HepG2 (cell line): ENCODE data around the gene VASN. TPM values are rescaled to one million over a fixed set of nuclear protein-coding genes. Genes with fewer than 3 reads are reported as not detected.
A peak's percentile ranks its signal among the peaks of the same experiment; 100 is the strongest.

Experiments
- GFI1 ChIP-seq: sonication (generic); formaldehyde crosslinking; IDR thresholded peaks from 2 replicates; pipeline ENCODE4 v1.5.0; 2020; ENCODE audit warnings: missing genetic modification reagents, mild to moderate bottlenecking, borderline replicate concordance
- GLMP ChIP-seq: sonication (generic); formaldehyde crosslinking; IDR thresholded peaks from 2 replicates; pipeline ENCODE4 v1.9.0; 2021; ENCODE audit warnings: missing genetic modification reagents, mild to moderate bottlenecking, borderline replicate concordance
- HDAC1 ChIP-seq: sonication (generic); formaldehyde crosslinking; IDR thresholded peaks from 2 replicates; pipeline ENCODE4 v1.5.1; 2020; ENCODE audit warnings: mild to moderate bottlenecking, missing genetic modification reagents
- HNF4G ChIP-seq, 2 experiments: sonication (generic) in 1 of 2; formaldehyde crosslinking in 1 of 2; IDR thresholded peaks; 2 replicates each; pipeline versions ENCODE4 v1.4.0 to v1.6.1; 2011 to 2020; ENCODE audit warnings: borderline replicate concordance in 2 of 2, low read depth in 2 of 2, mild to moderate bottlenecking in 2 of 2, low read length in 1 of 2, missing genetic modification reagents in 1 of 2, moderate library complexity in 1 of 2
- KMT2A ChIP-seq: sonication (generic); formaldehyde crosslinking; IDR thresholded peaks from 2 replicates; pipeline ENCODE4 v1.4.0; 2020; ENCODE audit warnings: missing genetic modification reagents
- NRL ChIP-seq: sonication (generic); formaldehyde crosslinking; IDR thresholded peaks from 2 replicates; pipeline ENCODE4 v1.5.0; 2020; ENCODE audit warnings: missing genetic modification reagents, mild to moderate bottlenecking, moderate library complexity, borderline replicate concordance
- PAF1 ChIP-seq: IDR thresholded peaks from 2 replicates; pipeline ENCODE4 v1.6.1; 2016; ENCODE audit warnings: missing genetic modification reagents, missing compliant biosample characterization
- SIX1 ChIP-seq: sonication (generic); formaldehyde crosslinking; IDR thresholded peaks from 2 replicates; pipeline ENCODE4 v1.4.0; 2020; ENCODE audit warnings: missing genetic modification reagents, borderline replicate concordance
- TGIF2 ChIP-seq: IDR thresholded peaks from 2 replicates; pipeline ENCODE4 v1.6.1; 2016; ENCODE audit warnings: control low read depth, missing compliant biosample characterization
- ZFP91 ChIP-seq: sonication (generic); formaldehyde crosslinking; IDR thresholded peaks from 2 replicates; pipeline ENCODE4 v1.9.0; 2022; ENCODE audit warnings: missing genetic modification reagents, mild to moderate bottlenecking, borderline replicate concordance
- ZKSCAN8 ChIP-seq: IDR thresholded peaks from 2 replicates; pipeline ENCODE4 v1.6.1; 2016; ENCODE audit warnings: borderline replicate concordance, missing genetic modification reagents, missing compliant biosample characterization
- ZNF24 ChIP-seq: fragments of 450-650 bp; IDR thresholded peaks from 2 replicates; pipeline ENCODE4 v1.6.1; 2017; ENCODE audit warnings: antibody characterized with exemption, mild to moderate bottlenecking
- ZNF33A ChIP-seq: sonication (generic); formaldehyde crosslinking; IDR thresholded peaks from 2 replicates; pipeline ENCODE4 v1.5.1; 2020; ENCODE audit warnings: missing genetic modification reagents, mild to moderate bottlenecking, moderate library complexity, borderline replicate concordance
- ZNF354B ChIP-seq: sonication (generic); formaldehyde crosslinking; IDR thresholded peaks from 2 replicates; pipeline ENCODE4 v1.8.0; 2022; ENCODE audit warnings: mild to moderate bottlenecking, missing genetic modification reagents
- ZNF562 ChIP-seq: sonication (generic); formaldehyde crosslinking; IDR thresholded peaks from 2 replicates; pipeline ENCODE4 v1.8.0; 2022; ENCODE audit warnings: missing genetic modification reagents, borderline replicate concordance
- ZNF616 ChIP-seq: sonication (generic); formaldehyde crosslinking; IDR thresholded peaks from 2 replicates; pipeline ENCODE4 v1.5.0; 2020; ENCODE audit warnings: low read depth, mild to moderate bottlenecking, missing genetic modification reagents
- ZNF749 ChIP-seq: sonication (generic); formaldehyde crosslinking; IDR thresholded peaks from 2 replicates; pipeline ENCODE4 v1.8.0; 2022; ENCODE audit warnings: mild to moderate bottlenecking, missing genetic modification reagents, moderate library complexity, borderline replicate concordance
- ZNF879 ChIP-seq: sonication (generic); formaldehyde crosslinking; IDR thresholded peaks from 2 replicates; pipeline ENCODE4 v1.8.1; 2023; ENCODE audit warnings: missing genetic modification reagents
- ZZZ3 ChIP-seq: sonication (generic); formaldehyde crosslinking; IDR thresholded peaks from 2 replicates; pipeline ENCODE4 v1.4.0; 2020; ENCODE audit warnings: missing genetic modification reagents, mild to moderate bottlenecking, borderline replicate concordance
- polyA plus RNA-seq, 8 experiments: library from polyadenylated mRNA; depleted of rRNA in 3 of 8; stranded (reverse) in 7 of 8; unstranded in 1 of 8; fragments of >200 nt; fragmentation: Illumina TruSeq in 4 of 8; extraction: Trizol in 4 of 8; gene quantifications; 2 replicates each; pipeline versions ENCODE4 v1.2.1 to v1.2.3, GENCODE V29; 2011 to 2016; ENCODE audit warnings: low read depth in 4 of 8, missing spikeins in 1 of 8, mixed read lengths in 1 of 8; ENCODE audit not compliant: insufficient read depth in 1 of 8
- total RNA-seq, 5 experiments: library from RNA; depleted of rRNA; stranded (reverse); fragments of >200 nt; fragmentation: Illumina TruSeq; extraction: Trizol; gene quantifications; 2 replicates each; pipeline ENCODE4 v1.2.3, GENCODE V29; 2016; ENCODE audit warnings: low read depth in 1 of 5
- TF ChIP-seq, protein P1 (sequence below): sonication (generic); formaldehyde crosslinking; IDR thresholded peaks from 2 replicates; pipeline ENCODE4 v1.8.1; 2022; ENCODE audit warnings: low read depth, mild to moderate bottlenecking, missing genetic modification reagents
- TF ChIP-seq, protein P2 (sequence below): sonication (generic); formaldehyde crosslinking; IDR thresholded peaks from 2 replicates; pipeline ENCODE4 v1.8.0; 2022; ENCODE audit warnings: missing genetic modification reagents, mild to moderate bottlenecking, borderline replicate concordance

Gene VASN
- total and polyA plus RNA-seq, 2 of the 13 experiments (the other 11 are each of a cell fraction or from before 2014, with no cell fraction given), result 8.4 to 18.2 TPM

DNA sequence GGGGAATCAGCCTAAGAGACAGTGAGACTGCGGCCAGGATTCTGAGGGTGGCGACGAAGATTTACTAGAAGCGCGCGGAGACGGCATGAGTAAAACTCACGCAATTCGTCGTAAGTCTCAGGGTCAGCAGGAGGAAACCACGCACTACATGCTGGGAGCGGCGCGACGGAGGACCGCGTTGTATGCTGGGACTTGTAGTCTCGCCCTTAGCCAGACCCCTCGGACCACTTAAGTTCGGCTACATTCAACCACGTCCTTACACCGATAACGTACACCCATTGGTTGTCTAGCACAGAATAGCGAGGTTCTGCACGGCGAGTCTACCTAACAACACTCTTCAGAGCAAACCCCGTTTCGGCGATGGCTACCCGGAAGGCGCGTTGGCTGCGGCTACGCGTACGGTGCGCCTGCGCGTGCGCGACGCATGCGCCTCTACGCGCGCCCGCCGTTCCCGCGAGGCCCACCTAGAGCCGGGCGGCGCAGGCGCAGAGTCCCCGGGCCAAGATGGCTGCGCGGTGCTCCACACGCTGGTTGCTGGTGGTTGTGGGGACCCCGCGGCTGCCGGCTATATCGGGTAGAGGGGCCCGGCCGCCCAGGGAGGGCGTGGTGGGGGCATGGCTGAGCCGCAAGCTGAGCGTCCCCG is 53.9 kb downstream of the VASN start, which contains the start of gene DNAJA3 (continued):
- TF ChIP-seq ZNF749 (CRISPR knock-in tag) (peak; percentile 96; the same call in 1 of the 2 replicates), ZNF616 (CRISPR knock-in tag) (peak; percentile 75; the same call in 1 of the 2 replicates), ZFP91 (CRISPR knock-in tag) (peak; percentile 94), SIX1 (CRISPR knock-in tag) (no peak), ZNF879 (CRISPR knock-in tag) (0 out of 2 replicates have a peak, but pooled peaks have one; percentile 47), ZZZ3 (peak; percentile 47; the same call in 1 of the 2 replicates), HDAC1 (CRISPR knock-in tag) (peak; percentile 89), ZKSCAN8 (CRISPR knock-in tag) (0 out of 2 replicates have a peak, but pooled peaks have one; percentile 20), ZNF562 (no peak), KMT2A (peak; percentile 41; the same call in 1 of the 2 replicates), NRL (no peak; the same call in 1 of the 2 replicates), ZNF354B (0 out of 2 replicates have a peak, but pooled peaks have one; percentile 57), GFI1 (CRISPR knock-in tag) (peak; percentile 49; the same call in 1 of the 2 replicates), PAF1 (CRISPR knock-in tag) (no peak), HNF4G (IDR thresholded peaks at IDR 0.05; ENCODE audit: borderline replicate concordance, low read depth, low read length) (no peak), HNF4G (CRISPR knock-in tag; IDR thresholded peaks at IDR 0.05; ENCODE audit: borderline replicate concordance, low read depth) (no peak), TGIF2 (CRISPR knock-in tag) (no peak), ZNF24 (no peak), GLMP (CRISPR knock-in tag) (0 out of 2 replicates have a peak, but pooled peaks have one; percentile 35), ZNF33A (CRISPR knock-in tag) (no peak)
- TF ChIP-seq, protein P1, sequence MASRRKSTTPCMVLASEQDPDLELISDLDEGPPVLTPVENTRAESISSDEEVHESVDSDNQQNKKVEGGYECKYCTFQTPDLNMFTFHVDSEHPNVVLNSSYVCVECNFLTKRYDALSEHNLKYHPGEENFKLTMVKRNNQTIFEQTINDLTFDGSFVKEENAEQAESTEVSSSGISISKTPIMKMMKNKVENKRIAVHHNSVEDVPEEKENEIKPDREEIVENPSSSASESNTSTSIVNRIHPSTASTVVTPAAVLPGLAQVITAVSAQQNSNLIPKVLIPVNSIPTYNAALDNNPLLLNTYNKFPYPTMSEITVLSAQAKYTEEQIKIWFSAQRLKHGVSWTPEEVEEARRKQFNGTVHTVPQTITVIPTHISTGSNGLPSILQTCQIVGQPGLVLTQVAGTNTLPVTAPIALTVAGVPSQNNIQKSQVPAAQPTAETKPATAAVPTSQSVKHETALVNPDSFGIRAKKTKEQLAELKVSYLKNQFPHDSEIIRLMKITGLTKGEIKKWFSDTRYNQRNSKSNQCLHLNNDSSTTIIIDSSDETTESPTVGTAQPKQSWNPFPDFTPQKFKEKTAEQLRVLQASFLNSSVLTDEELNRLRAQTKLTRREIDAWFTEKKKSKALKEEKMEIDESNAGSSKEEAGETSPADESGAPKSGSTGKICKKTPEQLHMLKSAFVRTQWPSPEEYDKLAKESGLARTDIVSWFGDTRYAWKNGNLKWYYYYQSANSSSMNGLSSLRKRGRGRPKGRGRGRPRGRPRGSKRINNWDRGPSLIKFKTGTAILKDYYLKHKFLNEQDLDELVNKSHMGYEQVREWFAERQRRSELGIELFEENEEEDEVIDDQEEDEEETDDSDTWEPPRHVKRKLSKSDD, result peak; percentile 74; the same call in 1 of the 2 replicates
- TF ChIP-seq, protein P2, sequence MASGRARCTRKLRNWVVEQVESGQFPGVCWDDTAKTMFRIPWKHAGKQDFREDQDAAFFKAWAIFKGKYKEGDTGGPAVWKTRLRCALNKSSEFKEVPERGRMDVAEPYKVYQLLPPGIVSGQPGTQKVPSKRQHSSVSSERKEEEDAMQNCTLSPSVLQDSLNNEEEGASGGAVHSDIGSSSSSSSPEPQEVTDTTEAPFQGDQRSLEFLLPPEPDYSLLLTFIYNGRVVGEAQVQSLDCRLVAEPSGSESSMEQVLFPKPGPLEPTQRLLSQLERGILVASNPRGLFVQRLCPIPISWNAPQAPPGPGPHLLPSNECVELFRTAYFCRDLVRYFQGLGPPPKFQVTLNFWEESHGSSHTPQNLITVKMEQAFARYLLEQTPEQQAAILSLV (CRISPR knock-in tag), result peak; percentile 41; the same call in 1 of the 2 replicates
